Measurements from ENCODE around the gene PAK6. TPM values are rescaled to one million over a fixed set of nuclear protein-coding genes. Genes with fewer than 3 reads are reported as not detected.
A peak's percentile ranks its signal among the peaks of the same experiment; 100 is the strongest.

PAK6 gene
- total RNA-seq, 2 donors from 2014 or later, result 13.8 to 190 TPM

GRCh38 chr15:40233727-40234577 lies 4.9 kb upstream of the PAK6 start:
- WGBS, result 87% methylated on average over 11 of the region's 11 CpGs
- Histone ChIP-seq H3K9me3 (no peaks in the 10 kb centered on the region), H3K4me3 (no peak overlapping the region), H3K36me3 (no peaks in the 10 kb centered on the region), H3K27me3 (replicated peaks; ENCODE audit: insufficient read depth) (no peaks in the 10 kb centered on the region), H3K27ac (no peak overlapping the region), H3K4me1 (replicated peaks) (no peaks in the 10 kb centered on the region)
- TF ChIP-seq POLR2AphosphoS5 (IDR thresholded peaks at IDR 0.05) (no peak), CTCF (IDR thresholded peaks at IDR 0.05) (no peak), POLR2A (IDR thresholded peaks at IDR 0.05) (no peak)
- DNase-seq (ENCODE audit: low spot score), result no peak
- intact Hi-C loops (cut with DNase I), result no loop called here

GRCh38 chr15:40234783-40235182 lies 4.1 kb upstream of the PAK6 start:
- no peaks in the 10 kb centered on the region for H3K27me3 ChIP-seq (replicated peaks; ENCODE audit: insufficient read depth)
- DNase-seq (ENCODE audit: low spot score), result no peak
- intact Hi-C loops (cut with DNase I), result no loop called here
- TF ChIP-seq POLR2AphosphoS5 (IDR thresholded peaks at IDR 0.05) (no peak), CTCF (IDR thresholded peaks at IDR 0.05) (no peak), POLR2A (IDR thresholded peaks at IDR 0.05) (no peak)
- no peak overlapping the region for H3K4me3 ChIP-seq
- no peaks in the 10 kb centered on the region for H3K9me3 ChIP-seq
- H3K36me3 ChIP-seq, result no peaks in the 10 kb centered on the region
- no peak overlapping the region for H3K27ac ChIP-seq
- H3K4me1 ChIP-seq (replicated peaks), result no peaks in the 10 kb centered on the region
- WGBS, result 74% methylated on average over 4 of the region's 4 CpGs

GRCh38 chr15:40235201-40235885 lies 3.5 kb upstream of the PAK6 start:
- no peak for TF ChIP-seq POLR2AphosphoS5 (IDR thresholded peaks at IDR 0.05)
- intact Hi-C loops (cut with DNase I), result no loop called here
- H3K4me1 ChIP-seq (replicated peaks), result no peaks in the 10 kb centered on the region
- no peak overlapping the region for H3K4me3 ChIP-seq
- no peak for DNase-seq (ENCODE audit: low spot score)
- H3K27me3 ChIP-seq (replicated peaks; ENCODE audit: insufficient read depth), result no peaks in the 10 kb centered on the region
- H3K9me3 ChIP-seq, result no peaks in the 10 kb centered on the region
- H3K27ac ChIP-seq, result no peak overlapping the region
- 89% methylated on average over 4 of the region's 4 CpGs for WGBS
- H3K36me3 ChIP-seq, result no peaks in the 10 kb centered on the region

- Histone ChIP-seq H3K27me3 (replicated peaks; ENCODE audit: insufficient read depth) (no peaks in the 10 kb centered on the region), H3K9me3 (no peaks in the 10 kb centered on the region), H3K4me3 (peak overlapping the region; percentile 12 to 24), H3K27ac (peak overlapping the region; percentile 23 to 32), H3K4me1 (replicated peaks) (no peaks in the 10 kb centered on the region), H3K36me3 (no peaks in the 10 kb centered on the region)
- no peak for DNase-seq (ENCODE audit: low spot score)
- WGBS, result 17% methylated on average over 5 of the region's 5 CpGs
- TF ChIP-seq POLR2A (IDR thresholded peaks at IDR 0.05) (no peak), CTCF (IDR thresholded peaks at IDR 0.05) (no peak), POLR2AphosphoS5 (IDR thresholded peaks at IDR 0.05) (no peak)
- intact Hi-C loops (cut with DNase I), result no loop called here
Observed at GRCh38 chr15:40239404-40239692, 485 bp downstream of the PAK6 start.

- Histone ChIP-seq H3K27ac (peak overlapping the region; percentile 23 to 32), H3K4me1 (replicated peaks) (no peaks in the 10 kb centered on the region), H3K36me3 (no peaks in the 10 kb centered on the region), H3K4me3 (peak overlapping the region; percentile 12 to 24), H3K9me3 (no peaks in the 10 kb centered on the region), H3K27me3 (replicated peaks; ENCODE audit: insufficient read depth) (no peaks in the 10 kb centered on the region)
- WGBS, result 54% methylated on average over 19 of the region's 19 CpGs
- intact Hi-C loops (cut with DNase I), result no loop called here
- no peak for DNase-seq (ENCODE audit: low spot score)
- no peak for TF ChIP-seq CTCF (IDR thresholded peaks at IDR 0.05)
- TF ChIP-seq POLR2A (IDR thresholded peaks at IDR 0.05), result no peak
- TF ChIP-seq POLR2AphosphoS5 (IDR thresholded peaks at IDR 0.05), result no peak
Observed at GRCh38 chr15:40239693-40240618, 1.1 kb downstream of the PAK6 start.

Data from prostate gland (tissue), 2 donors.